ENCODE data around the gene STK10. TPM values are rescaled to one million over a fixed set of nuclear protein-coding genes. Genes with fewer than 3 reads are reported as not detected.

Gene STK10
- total RNA-seq, 1 donor from 2014 or later = 41.9 TPM

- no peak for DNase-seq (ENCODE audit: low spot score)
Measured at GRCh38 chr5:172090976-172091547, 97.0 kb downstream of the STK10 start.

DNA sequence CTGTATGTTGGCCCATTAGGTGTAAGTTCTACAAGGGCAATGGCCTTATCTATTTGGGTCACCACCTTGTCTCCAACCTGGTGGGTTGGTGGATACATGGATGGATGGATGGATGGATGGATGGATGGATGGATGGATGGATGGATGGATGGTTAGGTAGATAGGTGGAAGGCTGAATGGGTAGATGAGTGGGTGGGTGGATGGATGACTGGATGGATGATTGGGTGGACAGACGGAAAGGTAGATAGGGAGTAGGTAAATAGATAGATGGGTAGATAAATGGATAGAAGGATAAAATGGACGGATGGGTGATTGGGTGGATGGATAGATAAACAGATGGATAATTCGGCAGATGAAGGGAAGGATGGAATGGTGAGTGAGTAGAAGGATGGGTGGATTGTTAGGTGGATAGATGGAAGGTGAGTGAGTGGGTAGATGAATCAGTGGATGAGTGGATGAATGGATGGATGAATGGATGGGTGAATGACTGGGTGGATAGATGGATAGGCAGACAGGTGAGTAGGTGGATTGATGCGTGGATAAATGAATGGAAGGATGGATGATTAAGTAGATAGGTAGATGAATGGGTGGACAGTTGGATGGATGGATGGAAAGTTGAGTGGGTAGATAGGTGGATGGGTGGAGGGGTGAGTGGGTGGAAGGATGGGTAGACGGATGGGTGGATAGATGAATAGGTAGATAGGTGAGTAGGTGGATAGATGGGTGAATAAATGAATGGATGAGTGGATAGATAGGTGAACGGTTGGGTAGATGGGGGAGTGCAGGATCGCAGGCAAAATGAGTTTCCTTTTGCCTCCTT is 98.5 kb downstream of the STK10 start:
- no peak for DNase-seq (ENCODE audit: low spot score)

DNA sequence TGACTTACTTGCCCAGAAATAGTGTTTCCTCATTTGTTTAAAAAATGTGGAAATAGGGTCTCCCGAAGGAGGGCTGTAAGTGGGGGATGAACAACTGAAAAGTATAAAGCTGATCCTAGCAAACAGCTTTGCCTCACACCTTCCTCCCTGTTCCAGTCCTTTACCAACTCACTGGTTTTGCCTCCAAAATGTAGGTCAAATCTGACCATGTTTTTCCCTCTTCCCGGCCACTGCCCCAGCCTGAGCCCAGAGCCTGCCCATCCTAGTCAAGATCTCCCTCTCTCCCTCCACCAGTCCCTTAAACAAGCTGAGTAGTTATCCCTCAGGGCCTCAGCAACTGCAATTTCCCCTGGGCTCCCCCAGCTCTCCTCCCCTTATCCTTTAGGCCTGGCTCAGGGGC is 99.2 kb downstream of the STK10 start:
- no peak for DNase-seq (ENCODE audit: low spot score)

GRCh38 chr5:172086194-172086975 is 101.6 kb downstream of the STK10 start:
- DNase-seq (ENCODE audit: low spot score) = no peak

GRCh38 chr5:172085738-172086137 is 102.3 kb downstream of the STK10 start:
- DNase-seq (ENCODE audit: low spot score) = no peak

DNA sequence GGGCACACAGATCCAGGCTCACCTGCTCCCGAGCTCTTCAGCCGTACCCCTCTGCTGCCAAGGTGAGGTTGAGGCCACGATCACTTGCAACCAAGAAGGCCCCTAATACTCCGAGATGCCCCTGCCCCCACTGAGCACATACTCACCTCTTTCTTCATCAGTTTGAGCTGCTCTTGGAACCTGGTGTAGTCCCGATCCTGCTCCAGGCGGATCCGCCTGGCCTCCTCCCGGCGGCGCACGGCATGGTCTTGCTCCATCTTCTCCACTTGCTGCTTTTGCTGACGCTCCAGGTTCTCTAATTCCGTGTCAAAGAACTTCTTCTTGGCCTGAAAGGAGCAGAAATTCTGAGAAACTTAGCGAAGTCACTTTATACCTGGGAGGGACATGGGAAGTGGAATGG is 105.8 kb downstream of the STK10 start:
- no peak for DNase-seq (ENCODE audit: low spot score)

- DNase-seq (ENCODE audit: low spot score) = no peak
Measured at GRCh38 chr5:172079876-172080275, 108.1 kb downstream of the STK10 start.

- no peak for DNase-seq (ENCODE audit: low spot score)
Measured at GRCh38 chr5:172078726-172079345, 109.2 kb downstream of the STK10 start.

DNA sequence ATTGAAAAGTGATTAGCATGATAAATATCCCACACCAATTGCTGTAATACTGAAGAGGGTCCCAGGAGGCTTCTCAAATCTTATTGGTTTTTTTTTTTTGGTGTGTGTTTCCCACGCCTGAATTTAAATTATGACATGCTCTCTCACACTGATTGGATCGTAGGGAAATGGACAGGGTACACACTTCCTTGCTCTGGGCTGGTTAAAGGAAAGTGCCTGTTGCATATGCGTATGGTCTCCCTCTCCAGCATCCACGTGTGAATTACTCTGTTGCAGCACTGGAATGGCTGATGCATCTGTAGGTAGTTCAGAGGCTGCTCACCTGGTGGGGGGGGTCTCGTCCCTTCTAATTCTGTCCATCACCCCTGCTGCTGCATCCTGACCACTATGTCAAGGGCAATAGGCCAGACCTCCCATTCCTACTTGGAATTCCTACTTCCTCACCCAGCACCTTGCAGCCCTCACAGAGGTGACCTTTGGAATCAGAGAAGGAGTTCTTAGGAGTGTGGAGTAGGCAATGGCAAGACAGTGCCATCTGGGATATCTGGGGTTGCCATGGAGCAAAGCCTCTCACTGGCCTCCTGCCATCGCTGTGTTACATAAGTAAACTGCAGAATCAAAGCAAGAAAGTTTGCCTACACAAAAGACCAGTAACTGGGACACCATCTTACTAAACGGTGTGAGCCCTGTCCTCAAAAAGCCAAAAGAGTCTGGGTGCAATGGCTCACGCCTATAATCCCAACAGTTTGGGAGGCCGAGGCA is 110.2 kb downstream of the STK10 start:
- DNase-seq (ENCODE audit: low spot score) = no peak

DNA sequence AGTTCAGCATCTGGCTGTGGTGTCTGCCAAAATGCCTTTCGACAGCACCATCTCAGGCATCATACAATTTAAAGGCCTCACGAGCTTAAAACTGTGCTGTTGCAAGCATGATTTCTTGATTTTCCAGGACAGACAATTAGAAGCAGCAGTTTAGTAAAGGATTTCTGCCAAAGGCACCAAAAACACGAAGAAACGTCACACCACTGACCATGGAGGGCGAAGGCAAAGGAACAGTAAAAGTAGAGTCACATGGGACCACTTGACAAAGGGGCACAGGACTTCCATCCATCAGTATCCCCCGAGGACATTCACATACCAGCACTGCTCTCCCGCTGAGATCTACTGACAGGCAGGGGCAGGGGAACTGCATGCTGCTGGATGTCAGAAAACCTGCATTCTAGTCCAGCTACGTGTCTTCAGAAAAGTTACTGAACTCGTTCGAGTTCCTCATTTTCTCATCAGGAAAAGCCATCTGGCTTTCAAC is 111.2 kb downstream of the STK10 start:
- no peak for DNase-seq (ENCODE audit: low spot score)

- no peak for DNase-seq (ENCODE audit: low spot score)
Measured at GRCh38 chr5:172075656-172076055, 112.4 kb downstream of the STK10 start.

GRCh38 chr5:172074896-172075295 is 113.1 kb downstream of the STK10 start:
- DNase-seq (ENCODE audit: low spot score) = no peak

GRCh38 chr5:172071309-172071875 is 116.6 kb downstream of the STK10 start:
- no peak for DNase-seq (ENCODE audit: low spot score)

DNA sequence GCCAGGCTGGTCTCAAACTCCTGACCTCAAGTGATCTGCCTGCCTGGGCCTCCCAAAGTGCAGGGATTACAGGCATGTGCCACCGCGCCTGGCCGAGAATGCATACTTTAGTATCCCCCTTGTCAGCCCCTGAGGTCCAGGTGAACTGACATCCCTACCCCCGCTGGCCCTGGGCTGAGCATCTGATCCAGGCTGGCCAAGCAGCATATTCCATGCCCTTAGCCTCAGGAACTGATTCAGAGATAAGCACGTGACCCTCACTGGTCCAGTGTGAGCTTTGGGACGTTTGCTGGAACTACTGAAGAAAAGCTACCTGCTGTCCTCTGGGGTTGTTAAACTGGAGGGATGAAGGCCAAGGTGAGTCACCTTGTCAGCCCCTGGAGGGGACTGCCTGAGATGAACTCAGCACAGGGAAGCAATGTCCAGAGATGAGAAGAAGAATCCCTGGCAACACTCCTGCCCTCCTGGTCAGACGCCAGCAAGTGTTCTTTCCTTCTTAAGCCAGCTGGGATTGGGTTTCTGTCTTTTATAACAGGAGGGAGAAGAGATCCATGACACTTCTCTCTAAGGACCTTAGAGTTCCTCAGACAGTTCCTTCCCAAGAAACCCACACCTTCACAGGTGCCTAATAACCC is 122.5 kb downstream of the STK10 start:
- no peak for DNase-seq (ENCODE audit: low spot score)

DNA sequence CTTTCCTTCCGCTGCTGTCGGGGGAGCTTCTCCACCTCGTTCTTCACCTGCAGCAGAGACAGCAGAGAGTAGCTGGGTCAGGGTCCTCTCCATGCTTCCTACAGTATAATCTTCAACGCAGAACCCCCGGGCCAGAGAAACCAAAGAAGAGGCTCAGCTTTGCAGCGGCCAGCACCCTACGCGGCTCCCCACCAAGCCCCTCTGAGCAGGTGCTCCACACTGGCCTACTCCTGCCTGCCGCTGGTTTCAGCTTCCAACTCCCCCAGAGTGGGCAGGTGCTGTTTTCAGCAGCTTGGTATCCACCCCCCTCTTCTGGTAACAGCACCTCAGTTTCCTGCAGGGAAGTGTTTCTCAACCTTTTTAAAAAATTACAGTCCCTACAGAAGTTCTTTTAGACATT is 123.3 kb downstream of the STK10 start:
- no peak for DNase-seq (ENCODE audit: low spot score)

DNA sequence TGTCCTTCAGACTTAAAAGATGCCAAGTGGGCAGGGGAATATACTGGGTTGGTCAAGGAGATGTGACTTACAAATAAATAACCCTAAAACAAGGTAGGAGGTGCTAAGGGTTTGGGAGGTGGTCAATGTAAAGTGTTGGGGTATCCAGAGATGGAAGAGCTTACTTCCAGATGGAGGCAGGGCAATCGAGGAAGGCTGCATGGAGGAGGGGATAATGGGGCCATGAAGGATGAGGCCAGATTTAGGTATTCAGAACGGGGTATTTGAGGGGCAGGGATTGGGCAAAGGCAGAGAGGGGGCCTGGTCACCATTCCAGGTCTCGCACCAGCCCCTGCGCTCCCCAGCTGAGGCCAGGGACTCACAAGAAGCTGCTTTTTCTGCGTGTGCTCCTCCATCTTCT is 123.7 kb downstream of the STK10 start:
- no peak for DNase-seq (ENCODE audit: low spot score)

- no peak for DNase-seq (ENCODE audit: low spot score)
Measured at GRCh38 chr5:172063463-172064235, 124.4 kb downstream of the STK10 start.

- no peak for DNase-seq (ENCODE audit: low spot score)
Measured at GRCh38 chr5:172059661-172060100, 128.3 kb downstream of the STK10 start.

DNA sequence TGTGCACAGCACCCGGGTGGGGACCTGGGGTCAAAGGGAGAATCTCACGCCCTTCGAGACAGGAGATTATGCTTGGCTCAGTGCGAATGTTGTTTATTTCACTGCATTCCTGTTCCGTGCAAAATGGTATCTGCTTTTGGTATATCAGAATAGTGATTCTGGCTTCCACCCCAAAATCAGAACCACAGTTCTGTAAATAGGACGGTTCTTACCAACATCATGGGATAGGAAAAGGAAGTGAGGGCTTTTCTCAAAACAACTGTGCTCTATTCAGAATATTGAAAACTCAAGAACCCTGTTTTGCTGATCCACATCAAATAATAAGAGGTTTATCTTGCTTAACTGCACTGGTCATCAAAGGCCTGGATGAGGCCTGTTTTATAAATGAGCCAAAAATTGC is 129.9 kb downstream of the STK10 start:
- no peak for DNase-seq (ENCODE audit: low spot score)

DNA sequence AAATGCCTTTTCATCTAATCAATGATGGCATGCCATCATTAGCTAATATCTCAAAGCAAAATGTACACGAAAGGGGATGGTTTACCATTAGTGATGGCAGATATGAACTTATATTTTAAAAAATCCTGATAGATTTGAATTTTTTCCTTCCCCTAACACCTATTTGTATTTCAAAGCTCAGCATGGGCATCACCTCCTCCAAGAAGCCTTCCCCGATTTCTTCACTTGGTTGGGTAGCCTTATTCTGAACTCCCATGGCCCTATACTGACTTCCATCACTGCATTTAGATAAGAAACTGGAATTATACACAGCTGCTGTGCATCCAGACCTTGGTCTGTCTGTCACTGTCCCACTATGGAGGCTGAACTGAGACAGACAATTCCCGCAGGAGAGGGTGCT is 132.0 kb downstream of the STK10 start:
- DNase-seq (ENCODE audit: low spot score) = no peak
